Transverse colon (tissue), 3 donors: ENCODE measurements around the gene MMP14.

ENCODE experiments used
- EP300 ChIP-seq: sonication (generic); formaldehyde crosslinking; IDR thresholded peaks from one replicate; pipeline ENCODE4 v1.6.1; 2017; ENCODE audit warnings: antibody characterized with exemption, low read depth
- POLR2A ChIP-seq: fragments of 450-650 bp; IDR thresholded peaks from one replicate; pipeline ENCODE4 v1.6.1; 2016; ENCODE audit warnings: antibody characterized with exemption, mild to moderate bottlenecking, moderate library complexity
- TF ChIP-seq, protein P1 (sequence below), 5 experiments: fragments of 200-600 bp in 3 of 5; fragments of 450-650 bp in 2 of 5; sonication (generic) in 3 of 5; IDR thresholded peaks; 1 replicate in 2 of 5; 2 replicates in 3 of 5; pipeline ENCODE4 v1.5.1; 2016 to 2017; ENCODE audit warnings: antibody characterized with exemption in 5 of 5, inconsistent platforms in 3 of 5, mild to moderate bottlenecking in 2 of 5, moderate library complexity in 1 of 5

DNA sequence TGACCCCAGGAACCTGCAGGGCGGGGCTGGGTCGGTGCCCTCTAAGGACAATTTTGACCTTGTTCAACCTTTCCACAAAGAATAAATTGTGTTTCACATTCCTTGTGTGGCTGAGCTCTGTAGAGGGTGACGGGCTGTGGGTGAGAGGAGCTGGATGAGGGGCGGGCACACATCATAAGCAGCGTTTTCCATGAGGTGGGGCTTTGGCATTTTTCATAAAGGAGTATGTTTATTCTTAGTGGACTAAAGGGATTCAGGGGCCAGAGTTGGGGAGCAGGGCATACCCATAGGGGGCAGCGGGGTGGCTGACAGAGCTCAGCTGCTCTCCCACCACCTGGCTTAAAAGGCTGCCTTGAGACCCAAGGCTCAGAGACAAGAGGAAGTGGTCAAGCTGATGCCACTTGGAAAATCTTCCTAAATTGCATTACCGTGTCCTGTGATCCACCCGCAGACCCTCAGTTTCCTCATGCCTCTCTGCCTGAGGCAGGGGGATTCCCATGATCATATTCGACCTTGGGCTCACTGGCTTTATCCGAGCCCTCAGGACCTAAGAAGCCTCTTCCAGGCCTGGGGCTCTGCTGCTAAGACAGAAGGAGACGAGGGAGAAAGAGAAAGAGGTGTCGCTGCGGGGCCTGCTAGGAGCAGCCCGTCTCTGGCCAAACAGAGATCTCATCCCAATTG lies 11.4 kb downstream of the MMP14 start:
- TF ChIP-seq, protein P1, sequence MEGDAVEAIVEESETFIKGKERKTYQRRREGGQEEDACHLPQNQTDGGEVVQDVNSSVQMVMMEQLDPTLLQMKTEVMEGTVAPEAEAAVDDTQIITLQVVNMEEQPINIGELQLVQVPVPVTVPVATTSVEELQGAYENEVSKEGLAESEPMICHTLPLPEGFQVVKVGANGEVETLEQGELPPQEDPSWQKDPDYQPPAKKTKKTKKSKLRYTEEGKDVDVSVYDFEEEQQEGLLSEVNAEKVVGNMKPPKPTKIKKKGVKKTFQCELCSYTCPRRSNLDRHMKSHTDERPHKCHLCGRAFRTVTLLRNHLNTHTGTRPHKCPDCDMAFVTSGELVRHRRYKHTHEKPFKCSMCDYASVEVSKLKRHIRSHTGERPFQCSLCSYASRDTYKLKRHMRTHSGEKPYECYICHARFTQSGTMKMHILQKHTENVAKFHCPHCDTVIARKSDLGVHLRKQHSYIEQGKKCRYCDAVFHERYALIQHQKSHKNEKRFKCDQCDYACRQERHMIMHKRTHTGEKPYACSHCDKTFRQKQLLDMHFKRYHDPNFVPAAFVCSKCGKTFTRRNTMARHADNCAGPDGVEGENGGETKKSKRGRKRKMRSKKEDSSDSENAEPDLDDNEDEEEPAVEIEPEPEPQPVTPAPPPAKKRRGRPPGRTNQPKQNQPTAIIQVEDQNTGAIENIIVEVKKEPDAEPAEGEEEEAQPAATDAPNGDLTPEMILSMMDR (IDR thresholded peaks at IDR 0.05), result no peak
- no peak for TF ChIP-seq EP300
- no peak for TF ChIP-seq POLR2A
